Stimulated activated CD8-positive, alpha-beta memory T cell treated with anti-CD3 and anti-CD28 coated beads, Interleukin-12 subunit alpha, Interleukin-12 subunit beta, amount 100 ng/mL, for 1 hour (primary cell): ENCODE measurements around the gene PLXNB3.
"Not testable (repeated sequence)": the region's sequence is repeated elsewhere in the genome, so short reads cannot be mapped to it uniquely, and the experiment has no call there.

Experiments
- DNase-seq: peaks from one replicate; pipeline ENCODE4 v3.0.0-alpha.2; 2020; ENCODE audit warnings: low read depth

Gene PLXNB3

DNA sequence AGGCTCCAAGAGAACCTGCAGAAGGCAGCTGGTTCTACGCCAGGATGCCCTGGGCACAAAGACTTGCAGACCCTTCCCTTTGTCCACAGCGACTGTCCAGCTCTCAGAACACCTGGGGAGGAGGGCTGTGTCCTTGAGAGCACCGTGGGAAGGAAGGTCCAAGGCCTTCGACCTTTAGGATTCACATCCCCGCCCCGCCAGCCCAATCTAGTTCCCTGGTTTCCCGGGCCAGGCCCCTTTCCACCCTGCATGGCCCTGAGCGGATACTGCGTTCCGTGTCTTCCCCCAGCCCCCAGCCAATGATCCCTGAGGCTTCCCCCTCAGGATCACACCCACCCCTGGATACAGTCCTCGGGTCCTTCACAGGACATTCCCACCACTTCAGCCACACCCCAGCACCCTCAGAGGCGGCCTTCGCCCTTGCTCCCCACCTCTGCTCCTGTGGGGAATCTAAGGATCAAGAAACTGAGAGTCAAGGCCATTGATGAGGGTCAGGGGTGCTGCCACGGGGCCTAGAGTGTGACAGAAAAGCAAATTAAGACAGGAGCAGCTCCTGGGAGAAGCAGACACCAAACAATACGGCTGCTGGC, 30.3 kb upstream of the PLXNB3 start:
- no peak for DNase-seq

DNA sequence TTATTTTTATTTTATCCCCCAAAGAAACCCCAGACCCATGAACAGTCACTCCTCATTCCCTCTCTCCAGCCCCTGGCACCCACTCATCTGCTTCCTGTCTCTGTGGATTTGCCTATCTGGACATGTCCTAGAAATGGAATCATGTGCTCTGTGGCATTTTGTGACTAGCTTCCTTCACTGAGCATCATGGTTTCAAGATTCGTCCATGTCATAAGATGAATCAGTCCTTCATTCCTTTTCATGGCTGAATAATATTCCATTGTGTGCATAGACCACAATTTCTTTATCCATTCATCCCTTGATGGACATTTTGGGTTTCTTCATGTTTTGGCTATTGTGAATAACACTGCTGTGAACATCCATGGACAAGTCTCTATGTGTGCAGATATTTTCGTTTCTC, 29.2 kb upstream of the PLXNB3 start:
- DNase-seq = no peak

DNA sequence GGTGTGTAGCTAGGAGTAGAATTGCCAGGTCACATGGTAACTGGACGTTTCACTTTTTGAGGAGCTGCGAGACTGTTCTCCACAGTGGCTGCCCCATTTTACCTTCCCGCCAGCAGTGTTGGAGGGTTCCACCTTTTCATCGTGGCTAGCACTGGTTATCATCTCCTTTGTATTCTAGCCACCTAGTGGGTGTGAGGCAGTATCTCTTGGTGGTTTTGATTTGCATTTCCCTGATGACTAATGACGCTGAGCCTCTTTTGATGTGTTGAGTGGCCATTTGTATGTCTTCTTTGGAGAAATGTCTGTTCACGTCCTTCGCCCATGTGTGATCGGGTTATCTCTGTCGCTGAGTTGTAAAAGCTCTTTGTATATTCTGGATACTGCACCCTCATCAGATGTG, 28.8 kb upstream of the PLXNB3 start:
- no peak for DNase-seq

DNA sequence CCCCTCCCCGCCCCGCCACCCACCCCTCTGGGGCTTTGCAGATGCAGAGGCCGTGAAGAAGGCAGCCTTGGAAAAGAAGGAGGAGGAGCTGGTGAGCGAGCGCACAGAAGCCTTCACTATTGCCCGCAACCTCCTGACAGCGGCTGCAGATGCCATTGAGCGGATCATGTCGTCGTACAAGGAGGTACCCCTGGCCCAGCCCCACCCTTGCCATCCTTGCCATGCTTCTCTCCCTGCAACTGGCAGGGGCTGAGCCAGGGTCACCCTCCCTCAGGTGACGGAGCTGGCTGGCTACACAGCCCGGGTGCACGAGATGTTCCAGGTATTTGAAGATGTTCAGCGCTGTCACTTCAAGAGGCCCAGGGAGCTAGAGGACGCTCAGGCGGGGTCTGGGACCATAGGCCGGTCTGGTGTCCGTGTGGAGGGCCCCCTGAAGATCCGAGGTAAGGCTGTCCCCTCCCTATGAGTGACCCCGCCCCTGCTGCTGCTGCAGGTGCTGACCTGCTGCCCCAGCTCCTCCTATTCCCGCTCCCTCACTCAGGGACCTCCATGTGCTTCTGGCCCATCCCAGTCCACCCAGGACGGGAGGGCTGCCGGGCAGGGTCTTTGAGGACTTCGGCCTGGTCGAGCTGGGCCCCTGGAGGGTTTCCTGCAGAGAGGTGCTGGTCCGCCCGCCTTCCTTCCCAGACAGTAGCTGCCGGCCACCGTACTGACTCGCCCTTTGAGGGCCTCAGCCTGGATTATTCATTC, 27.8 kb upstream of the PLXNB3 start:
- DNase-seq = no peak

DNA sequence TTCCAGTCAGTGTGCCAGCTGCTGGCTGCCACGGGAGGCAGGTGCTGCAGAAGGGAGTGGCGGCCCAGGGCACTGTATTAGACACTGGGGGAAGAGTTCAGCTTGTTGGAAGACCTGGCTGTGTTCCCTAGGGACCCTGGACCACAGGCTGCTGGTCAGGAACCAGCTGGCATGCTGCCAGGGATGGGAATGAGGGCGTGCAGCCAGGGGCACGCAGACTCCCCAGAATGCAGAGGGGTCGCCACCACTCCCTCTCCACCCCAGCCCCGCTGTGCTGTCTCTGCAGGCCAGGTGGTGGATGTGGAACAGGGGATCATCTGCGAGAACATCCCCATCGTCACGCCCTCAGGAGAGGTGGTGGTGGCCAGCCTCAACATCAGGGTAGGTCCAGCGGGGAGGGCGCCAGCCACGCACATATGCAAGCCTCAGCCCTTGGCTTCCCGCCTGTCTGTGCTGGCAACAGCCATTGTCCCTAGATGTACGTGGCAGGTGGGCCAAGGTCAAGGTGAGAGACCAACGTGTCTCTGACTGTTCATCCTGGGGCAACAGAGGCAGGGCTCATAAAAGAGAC, 27.1 kb upstream of the PLXNB3 start:
- no peak for DNase-seq

DNA sequence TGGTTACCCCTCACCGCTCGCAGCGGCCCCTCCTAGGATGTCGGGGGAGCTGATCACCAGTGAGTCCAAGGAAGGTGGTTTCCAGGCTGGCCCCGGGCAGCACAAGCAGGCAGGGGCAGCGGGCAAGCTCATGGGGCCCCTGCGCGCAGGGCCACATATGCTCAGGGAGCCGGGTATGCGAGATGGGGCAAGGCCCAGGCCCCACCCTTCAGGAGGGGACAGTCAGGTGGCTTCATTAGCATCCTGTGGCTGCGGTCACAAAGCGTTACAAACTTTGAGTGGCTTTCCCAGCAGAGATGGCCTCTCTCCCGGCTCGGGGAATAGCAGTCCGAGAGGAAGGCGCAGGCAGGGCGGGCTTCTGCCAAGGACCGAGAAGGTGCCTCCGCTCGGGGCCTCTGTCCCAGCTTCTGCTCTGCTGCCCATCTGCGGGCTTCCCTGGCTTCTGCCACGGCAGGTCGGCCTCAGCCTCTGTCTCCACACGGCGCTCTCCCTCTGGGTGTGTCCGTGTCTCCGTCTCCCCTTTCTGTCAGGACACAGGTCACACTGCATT, 25.9 kb upstream of the PLXNB3 start:
- DNase-seq = no peak

DNA sequence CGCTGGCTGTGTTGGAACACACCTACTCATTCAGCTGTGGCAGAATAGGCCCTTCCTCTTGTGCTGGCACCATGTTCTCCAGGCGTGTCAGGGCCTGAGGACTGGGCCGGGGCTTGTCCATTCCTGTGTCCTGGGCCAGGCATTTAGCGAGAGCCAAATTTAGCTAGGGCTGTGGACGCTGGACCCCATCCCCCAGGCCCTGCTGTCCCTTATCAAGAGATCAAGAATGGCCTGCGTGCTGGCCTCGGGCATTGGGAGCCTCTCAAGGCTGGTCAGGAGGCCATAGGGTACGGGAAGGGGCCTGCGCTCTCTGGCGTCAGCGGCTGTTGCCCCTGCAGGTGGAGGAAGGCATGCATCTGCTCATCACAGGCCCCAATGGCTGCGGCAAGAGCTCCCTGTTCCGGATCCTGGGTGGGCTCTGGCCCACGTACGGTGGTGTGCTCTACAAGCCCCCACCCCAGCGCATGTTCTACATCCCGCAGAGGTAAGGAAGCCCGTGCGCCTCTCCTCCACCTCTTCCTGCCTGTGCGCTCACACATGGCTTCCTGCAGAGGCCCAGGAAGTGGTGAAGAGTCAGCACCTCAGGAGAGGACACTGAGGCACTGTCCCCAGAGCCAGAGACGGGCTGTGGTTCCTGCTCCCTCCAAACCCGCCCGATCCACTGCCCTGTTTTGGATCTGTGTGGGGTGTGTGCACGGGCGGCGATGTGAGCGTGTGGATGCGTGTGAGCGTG, 24.1 kb upstream of the PLXNB3 start:
- no peak for DNase-seq

DNA sequence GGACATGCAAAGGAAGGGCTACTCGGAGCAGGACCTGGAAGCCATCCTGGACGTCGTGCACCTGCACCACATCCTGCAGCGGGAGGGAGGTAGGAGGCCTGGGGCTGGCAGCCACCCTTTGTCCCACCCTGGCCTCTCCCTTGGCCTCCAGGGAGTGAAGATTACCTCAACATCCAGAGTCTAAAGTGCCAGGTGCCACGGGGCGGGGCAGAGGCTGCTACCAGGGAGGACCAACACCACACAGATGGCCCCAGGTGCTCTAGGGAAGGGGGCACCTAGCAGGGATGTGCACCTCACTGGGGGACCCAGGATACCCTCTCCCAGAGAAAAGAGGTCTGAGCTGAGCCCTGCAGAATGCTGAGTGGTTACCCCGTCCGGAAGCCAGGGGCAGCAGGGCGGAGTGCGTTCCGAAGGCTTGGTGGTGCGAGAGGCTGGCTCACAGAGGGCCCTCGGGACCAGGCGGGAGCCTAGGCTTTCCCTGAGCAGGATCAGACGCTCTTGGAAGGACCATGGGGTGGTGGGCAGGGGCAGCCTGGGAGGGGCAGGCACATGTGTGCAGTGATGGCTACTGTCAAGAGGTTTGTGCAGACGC, 23.3 kb upstream of the PLXNB3 start:
- DNase-seq = no peak

DNA sequence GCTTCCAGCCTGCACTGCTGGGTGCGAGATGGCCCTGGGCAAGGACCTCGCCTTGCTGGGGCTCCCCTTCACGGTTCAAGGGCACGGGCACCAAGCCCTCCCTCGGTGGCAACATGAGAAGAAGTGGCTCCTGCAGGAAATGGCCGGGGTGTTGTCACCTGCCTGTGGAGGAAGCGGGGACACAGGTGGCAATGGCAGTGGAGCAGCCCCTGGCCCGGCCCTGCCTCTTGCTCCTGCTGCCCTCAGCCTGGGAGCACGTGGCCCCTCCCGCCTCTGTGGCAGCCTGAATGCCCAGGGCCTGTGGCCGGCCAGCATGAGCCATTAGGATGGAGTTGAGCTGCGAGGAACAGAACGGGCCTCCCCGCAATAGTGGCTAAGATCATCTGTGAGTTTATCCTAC, 22.6 kb upstream of the PLXNB3 start:
- DNase-seq = no peak

DNA sequence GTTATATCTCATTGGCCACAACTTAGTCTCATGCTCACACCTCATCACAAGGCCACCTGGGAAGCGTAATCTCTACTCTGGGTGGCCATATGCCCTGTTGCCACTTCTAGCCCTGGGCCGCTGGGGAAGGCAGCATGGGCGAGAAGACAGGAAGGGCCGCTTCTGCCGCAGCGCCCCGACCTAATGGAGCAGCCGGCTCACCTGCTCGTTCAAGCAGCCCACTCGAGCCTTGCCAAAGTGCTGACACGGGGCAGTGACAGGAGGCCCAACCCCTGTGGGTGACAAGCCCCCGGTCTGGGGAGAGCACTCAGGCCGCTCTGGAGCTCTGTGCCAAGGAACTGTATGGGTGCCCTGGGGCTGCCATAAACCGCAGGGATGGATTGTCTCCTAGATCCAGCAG, 21.9 kb upstream of the PLXNB3 start:
- DNase-seq = not testable (repeated sequence)

DNA sequence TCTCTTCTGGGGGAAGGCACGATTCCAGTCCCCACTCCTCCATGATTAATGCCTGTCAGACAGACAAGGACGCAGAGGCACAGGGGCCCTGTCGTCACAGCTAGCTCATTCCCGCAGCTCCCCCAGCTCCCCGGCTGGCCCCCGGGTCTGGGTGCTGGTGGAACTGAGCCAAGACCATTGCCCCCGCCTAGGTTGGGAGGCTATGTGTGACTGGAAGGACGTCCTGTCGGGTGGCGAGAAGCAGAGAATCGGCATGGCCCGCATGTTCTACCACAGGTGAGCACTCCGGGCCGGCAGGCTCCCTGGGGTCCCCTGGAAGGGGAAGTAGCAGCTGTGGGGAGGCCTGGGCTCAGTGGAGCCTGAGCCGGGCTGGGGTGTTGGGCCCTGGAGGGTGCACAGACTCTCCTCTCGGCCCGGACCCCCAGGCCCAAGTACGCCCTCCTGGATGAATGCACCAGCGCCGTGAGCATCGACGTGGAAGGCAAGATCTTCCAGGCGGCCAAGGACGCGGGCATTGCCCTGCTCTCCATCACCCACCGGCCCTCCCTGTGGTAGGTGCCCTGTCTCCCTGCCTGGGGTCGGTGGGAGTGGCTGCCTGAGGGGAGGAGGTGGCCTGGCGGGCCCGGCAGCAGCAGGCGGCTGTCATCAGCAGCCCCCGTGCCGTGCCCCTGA, 21.1 kb upstream of the PLXNB3 start:
- DNase-seq = not testable (repeated sequence)

DNA sequence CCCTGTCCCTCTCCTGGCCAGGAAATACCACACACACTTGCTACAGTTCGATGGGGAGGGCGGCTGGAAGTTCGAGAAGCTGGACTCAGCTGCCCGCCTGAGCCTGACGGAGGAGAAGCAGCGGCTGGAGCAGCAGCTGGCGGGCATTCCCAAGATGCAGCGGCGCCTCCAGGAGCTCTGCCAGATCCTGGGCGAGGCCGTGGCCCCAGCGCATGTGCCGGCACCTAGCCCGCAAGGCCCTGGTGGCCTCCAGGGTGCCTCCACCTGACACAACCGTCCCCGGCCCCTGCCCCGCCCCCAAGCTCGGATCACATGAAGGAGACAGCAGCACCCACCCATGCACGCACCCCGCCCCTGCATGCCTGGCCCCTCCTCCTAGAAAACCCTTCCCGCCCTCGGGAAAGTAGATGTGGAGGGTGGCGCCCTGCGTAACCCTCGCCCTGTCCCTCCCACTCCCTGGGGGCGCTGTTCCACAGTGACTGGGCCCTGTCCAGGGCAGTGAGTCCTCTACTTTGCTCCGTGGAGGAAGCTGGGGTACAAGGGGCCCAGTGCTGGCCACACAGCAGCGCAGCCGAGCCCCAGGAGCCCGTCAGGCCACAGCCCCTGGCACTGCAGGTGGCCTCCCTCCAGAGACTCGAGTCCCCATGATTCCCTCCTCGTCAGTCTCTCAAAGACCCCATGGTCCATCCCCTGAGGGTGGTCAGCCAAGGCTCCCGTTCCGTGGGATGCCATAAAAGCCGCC, 20.4 kb upstream of the PLXNB3 start:
- DNase-seq = not testable (repeated sequence)

DNA sequence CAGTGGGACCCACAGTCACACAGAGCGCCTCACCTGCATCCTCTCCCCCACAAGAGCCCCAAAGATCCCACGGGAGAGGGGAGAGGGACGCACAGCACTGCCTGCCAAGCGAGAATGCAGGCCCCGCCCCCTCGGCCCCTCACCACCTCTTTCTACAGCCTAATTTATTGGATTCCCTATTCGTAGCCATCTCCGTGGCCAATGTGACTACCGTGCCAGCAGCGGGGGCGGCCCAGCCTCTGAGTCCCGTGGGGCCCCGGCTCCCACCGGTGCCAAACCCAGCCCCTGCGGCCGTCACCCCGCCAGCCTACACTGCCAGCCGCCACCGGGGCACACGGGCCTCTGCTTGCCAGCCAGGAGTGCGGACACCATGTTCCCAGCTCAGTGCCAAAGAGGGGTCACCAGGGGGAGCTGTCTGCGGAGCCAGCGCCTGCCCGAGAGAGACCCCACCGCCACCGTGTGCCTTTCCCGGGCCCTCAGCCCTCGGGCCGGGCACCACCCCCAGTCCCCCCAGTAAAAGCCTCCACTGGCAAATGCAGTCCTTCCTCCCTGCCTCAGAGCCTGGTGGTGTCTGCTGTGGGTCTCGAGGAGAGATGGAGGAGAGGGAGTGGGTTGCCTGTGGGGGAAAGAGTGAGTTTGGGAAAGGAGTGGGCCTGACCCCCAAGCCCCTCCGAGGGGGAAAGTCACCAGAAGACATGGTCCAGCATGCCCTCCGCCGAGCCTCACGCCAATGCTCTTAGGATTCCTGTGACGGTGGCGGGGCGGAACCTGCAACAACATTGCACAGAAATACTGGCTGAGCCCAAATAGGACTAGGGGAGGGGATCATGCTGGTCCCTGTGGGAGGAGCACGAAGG, 19.6 kb upstream of the PLXNB3 start:
- no peak for DNase-seq

DNA sequence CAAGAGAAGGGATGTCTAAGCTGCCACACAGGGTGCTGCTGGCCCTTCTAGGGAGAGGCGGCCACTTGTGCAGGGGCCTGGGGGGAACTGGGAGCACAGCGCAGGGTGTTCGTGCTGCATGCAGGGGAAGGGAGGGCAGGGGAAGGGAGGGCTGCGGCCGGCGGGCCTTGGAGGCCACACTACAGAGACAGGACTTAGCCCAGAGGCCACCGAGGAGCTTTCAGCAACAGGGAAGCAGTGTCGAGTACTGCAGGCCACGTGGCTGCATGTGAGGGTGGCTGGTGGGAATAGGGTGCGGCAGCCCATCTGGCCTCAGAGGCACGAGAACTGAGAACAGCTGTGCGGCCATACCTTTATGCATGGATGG, 19.0 kb upstream of the PLXNB3 start:
- DNase-seq = not testable (repeated sequence)

DNA sequence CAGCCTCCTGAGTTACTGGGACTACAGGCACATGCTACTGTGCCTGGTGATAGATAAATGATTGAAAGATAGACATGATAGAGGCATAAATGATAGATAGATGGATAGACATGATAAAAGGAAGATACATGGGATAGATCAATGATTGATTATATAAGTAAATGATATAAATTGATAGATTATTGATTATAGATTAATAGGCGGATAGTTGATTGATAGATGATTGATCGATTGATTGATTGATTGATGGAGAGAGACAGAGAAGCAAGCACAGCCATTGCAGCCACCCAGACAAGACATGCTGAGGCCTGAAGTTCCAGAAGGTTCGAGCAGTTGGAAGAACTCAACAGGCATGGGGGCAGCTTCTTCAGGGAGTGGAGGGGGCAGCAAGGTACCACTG, 17.7 kb upstream of the PLXNB3 start:
- no peak for DNase-seq

DNA sequence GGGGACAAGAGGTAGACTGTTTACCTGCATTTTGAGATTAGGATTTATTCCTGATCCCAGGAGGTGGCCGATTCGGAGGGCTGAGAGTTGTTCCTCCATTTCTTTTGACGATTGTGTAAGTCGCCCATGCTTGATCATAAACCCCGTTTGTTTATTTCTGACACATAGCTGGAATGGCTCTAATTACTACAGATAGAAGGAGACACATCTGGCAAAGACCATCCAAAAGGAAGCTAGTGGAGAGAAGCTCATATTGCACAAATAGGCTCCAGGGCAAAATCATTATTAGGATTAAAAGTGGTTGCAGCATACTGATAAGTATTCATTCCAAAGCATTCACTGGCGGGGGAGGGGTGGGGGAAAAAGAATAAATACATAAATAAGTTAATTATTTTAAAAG, 17.1 kb upstream of the PLXNB3 start:
- DNase-seq = not testable (repeated sequence)

DNA sequence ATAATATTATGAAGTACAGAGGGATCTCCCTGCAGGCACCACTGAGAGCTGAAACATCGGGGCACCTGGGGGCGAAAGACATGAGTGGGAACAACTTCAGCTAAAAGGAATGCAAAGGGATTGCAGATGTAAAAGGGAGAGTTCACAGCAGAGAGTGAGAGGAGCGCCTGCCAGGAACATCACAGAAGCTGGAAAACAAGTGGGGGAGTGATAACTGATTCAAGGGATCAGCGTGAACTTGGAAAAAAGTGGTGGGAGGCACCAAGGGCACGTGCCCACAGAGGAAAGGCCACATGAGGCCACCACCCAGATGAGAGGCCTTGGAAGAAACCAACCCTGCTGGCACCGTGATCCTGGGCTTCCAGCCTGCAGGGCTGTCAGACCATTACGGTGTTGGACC, 15.0 kb upstream of the PLXNB3 start:
- DNase-seq = not testable (repeated sequence)

DNA sequence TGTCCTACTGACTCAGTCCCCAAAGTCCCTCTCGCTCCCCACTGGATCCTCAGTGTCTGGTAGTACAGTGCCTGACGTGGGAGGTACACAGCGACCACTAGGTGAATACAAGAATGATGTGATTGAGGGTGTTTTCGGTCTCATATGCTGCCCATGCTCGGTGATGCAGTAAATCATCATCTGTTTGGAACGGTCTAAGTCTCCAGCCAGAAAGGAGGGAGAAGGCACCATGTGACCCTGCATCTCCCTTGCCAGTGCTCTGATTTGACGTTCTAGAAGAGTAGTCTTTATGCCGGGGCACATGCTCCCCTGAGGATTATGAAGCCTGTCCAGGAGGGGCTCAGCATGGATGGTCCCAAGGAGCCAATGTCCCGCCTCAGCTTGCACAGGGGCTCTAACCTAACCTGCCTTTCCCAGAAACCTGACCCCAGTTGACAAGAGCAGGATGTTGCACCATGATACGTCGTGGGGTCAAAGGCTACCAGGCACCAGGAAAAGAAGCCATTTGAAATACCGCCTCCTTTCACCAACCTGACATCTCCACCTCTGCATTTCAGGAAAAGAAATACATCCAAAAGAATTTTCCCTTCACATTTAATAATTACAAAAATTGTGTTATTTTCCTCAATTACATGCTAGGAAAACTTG, 13.8 kb upstream of the PLXNB3 start:
- no peak for DNase-seq

DNA sequence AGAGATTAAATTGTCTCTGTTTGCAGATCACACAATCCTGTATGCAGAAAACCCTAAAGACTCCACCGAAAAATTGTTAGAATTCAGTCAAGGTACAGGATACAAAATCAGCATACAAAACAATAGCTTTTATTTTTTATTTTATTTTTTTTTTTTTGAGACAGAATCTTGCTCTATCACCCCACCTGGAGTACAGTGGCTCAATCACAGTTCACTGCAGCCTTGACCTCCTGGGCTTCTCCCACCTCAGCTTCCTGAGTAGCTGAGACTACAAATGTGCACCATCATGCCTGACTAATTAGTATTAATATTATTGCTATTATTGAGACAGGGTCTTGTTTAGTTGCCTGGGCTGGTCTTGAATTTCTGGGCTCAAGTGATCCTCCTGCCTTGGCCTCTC, 8.9 kb upstream of the PLXNB3 start:
- no peak for DNase-seq

DNA sequence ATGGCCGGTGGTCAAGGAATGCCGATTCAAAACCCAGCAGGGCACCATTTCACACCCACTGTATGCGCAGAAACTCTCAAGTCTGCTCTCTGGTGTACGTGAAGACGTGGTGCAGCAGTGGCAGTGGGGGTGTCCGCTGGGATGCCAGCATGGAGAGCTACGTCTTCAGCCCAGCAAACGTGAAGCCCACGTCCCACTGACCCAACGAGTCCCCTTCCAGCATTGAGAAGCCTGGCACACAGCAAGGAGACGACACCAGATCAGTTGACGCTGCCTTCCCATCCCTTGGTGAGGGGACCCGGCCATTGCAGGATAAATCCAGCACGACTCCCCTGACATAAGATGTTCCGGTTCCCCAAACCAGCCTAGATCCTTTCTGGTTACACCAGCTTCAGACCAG, 2.2 kb upstream of the PLXNB3 start:
- no peak for DNase-seq
